Measurements from ENCODE around the gene MFSD6. TPM values are rescaled to one million over a fixed set of nuclear protein-coding genes. Genes with fewer than 3 reads are reported as not detected.

MFSD6 gene
- total RNA-seq, 4 donors from 2014 or later, result 81.2 to 157 (median 133) TPM

DNA sequence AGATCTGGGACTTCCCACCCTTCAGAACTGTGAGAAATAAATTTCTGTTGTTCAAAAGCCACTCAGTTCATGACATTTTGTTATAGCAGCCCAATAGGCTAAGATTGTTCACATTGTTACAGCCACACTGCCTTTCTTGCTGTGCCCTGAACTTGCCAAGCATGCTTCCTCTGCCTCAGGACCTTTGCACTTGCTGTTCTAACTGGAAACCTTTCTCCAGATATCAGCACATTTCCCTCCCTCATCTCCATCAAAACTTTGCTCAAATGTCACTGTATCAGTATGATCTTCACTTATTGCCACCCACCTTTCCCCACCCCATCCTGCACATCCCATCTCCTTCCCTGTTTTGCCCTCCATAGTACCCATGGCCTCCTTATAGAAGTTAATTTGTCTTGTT, 32.1 kb upstream of the MFSD6 start:
- intact Hi-C loops (cut with DNase I), result loop anchor here (10.0 kb wide), 1 partner anchor 299 kb away; no protein-coding TSS in a partner anchor
- no peak for DNase-seq
- no peaks in the 10 kb centered on the region for H3K9me3 ChIP-seq
- no peak overlapping the region for H3K4me3 ChIP-seq
- H3K4me1 ChIP-seq, result peaks cover 0 to 9% (median 0%) of the 10 kb centered on the region in 3 donors
- H3K27ac ChIP-seq, result no peak overlapping the region
- H3K36me3 ChIP-seq, result peaks cover 0 to 6% (median 0%) of the 10 kb centered on the region in 3 donors
- no peak for TF ChIP-seq POLR2A (IDR thresholded peaks at IDR 0.05)
- TF ChIP-seq, protein P1, sequence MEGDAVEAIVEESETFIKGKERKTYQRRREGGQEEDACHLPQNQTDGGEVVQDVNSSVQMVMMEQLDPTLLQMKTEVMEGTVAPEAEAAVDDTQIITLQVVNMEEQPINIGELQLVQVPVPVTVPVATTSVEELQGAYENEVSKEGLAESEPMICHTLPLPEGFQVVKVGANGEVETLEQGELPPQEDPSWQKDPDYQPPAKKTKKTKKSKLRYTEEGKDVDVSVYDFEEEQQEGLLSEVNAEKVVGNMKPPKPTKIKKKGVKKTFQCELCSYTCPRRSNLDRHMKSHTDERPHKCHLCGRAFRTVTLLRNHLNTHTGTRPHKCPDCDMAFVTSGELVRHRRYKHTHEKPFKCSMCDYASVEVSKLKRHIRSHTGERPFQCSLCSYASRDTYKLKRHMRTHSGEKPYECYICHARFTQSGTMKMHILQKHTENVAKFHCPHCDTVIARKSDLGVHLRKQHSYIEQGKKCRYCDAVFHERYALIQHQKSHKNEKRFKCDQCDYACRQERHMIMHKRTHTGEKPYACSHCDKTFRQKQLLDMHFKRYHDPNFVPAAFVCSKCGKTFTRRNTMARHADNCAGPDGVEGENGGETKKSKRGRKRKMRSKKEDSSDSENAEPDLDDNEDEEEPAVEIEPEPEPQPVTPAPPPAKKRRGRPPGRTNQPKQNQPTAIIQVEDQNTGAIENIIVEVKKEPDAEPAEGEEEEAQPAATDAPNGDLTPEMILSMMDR (IDR thresholded peaks at IDR 0.05), result no peak
- H3K27me3 ChIP-seq, result no peaks in the 10 kb centered on the region

DNA sequence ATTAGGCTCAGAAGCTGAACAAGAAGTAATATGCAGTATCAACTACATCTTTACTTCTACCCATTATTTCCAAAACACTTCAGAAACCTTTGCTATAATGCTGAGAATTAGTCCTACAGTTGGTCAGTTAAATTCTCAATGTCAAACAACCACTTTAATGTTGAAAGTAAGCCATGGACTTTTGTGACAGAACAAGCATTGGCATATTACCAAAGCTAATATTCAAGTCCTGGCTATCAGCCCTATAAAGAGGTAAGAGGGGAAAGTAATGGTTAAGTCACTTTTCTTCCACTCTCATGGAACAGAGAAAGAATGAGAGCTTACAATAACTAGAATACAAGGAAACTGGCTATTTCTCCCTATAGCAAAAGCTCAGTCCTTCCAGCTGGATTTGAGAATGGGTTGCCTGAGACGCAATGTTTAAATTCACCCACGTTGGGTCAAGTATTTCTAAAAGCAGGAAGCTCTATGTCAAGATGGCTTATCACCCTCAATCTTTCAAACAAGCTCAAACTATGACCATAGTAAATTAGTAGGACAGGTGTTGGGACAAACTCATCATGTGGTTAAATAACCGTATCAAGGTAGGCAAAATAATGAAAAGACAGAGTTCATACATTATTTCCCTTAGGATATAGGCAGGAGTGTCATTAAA, 31.4 kb upstream of the MFSD6 start:
- WGBS, 2 donors, result 81% methylated on average over 3 of the region's 3 CpGs
- no peak overlapping the region for H3K27ac ChIP-seq
- DNase-seq, result no peak
- no peaks in the 10 kb centered on the region for H3K36me3 ChIP-seq
- no peak for TF ChIP-seq POLR2A (IDR thresholded peaks at IDR 0.05)
- TF ChIP-seq, protein P1 (IDR thresholded peaks at IDR 0.05), result no peak
- H3K4me3 ChIP-seq, result no peak overlapping the region
- H3K27me3 ChIP-seq, result no peaks in the 10 kb centered on the region
- H3K9me3 ChIP-seq, result no peaks in the 10 kb centered on the region
- H3K4me1 ChIP-seq, result peaks cover 0 to 9% (median 0%) of the 10 kb centered on the region in 3 donors
- intact Hi-C loops (cut with DNase I), result loop anchor here (10.0 kb wide), 1 partner anchor 298 kb away; no protein-coding TSS in a partner anchor

GRCh38 chr2:190378880-190379237, 29.3 kb upstream of the MFSD6 start:
- peaks cover 0 to 4% (median 0%) of the 10 kb centered on the region in 3 donors for H3K4me1 ChIP-seq
- H3K4me3 ChIP-seq, result no peak overlapping the region
- DNase-seq, result no peak
- H3K27ac ChIP-seq, result no peak overlapping the region
- 82 to 92% methylated on average over 5 to 6 of the region's 6 CpGs for WGBS, 2 donors
- TF ChIP-seq, protein P1 (IDR thresholded peaks at IDR 0.05), result no peak
- TF ChIP-seq POLR2A (IDR thresholded peaks at IDR 0.05), result no peak
- H3K36me3 ChIP-seq, result no peaks in the 10 kb centered on the region
- no peaks in the 10 kb centered on the region for H3K27me3 ChIP-seq
- no peaks in the 10 kb centered on the region for H3K9me3 ChIP-seq
- intact Hi-C loops (cut with DNase I), result loop anchor here (10.0 kb wide), 1 partner anchor 296 kb away; no protein-coding TSS in a partner anchor

DNA sequence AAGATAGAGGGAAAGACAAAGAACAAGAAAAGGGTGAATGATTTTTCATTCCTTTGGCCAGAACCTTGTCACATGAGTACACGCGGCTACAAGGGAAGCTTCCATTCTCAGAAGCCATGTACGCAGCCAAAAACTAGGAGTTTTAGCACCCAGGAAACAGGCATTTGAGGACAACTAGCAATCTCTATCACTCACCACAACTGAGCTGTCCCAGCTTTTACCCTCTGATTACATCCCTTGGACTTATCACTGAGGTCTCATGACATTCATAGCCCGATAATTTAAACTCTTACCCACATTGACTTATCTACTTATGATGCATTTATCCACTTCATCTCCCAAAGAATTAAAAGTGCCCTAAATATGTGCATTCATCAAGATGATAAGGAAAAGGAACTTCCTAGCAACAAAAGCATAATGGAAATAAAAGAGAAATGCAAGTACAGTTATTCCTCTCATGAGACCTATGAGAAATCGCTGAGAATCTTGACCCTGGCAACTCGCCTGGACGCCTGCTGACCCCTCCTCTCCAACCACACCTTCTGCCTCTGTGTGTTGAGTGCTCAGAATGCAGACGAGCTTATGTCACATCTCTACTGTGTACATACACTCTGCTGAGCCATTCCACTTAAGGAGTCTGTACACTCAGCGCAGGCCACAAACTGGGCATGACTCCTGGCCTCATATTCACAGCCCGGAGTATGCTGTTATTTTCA, 28.7 kb upstream of the MFSD6 start:
- WGBS, 2 donors, result 69 to 70% methylated on average over 10 of the region's 10 CpGs
- TF ChIP-seq, protein P1 (IDR thresholded peaks at IDR 0.05), result no peak
- no peak for TF ChIP-seq POLR2A (IDR thresholded peaks at IDR 0.05)
- H3K27ac ChIP-seq, result no peak overlapping the region
- no peaks in the 10 kb centered on the region for H3K27me3 ChIP-seq
- H3K36me3 ChIP-seq, result no peaks in the 10 kb centered on the region
- H3K4me1 ChIP-seq, result peaks cover 0 to 4% (median 0%) of the 10 kb centered on the region in 3 donors
- DNase-seq, result no peak
- H3K4me3 ChIP-seq, result no peak overlapping the region
- intact Hi-C loops (cut with DNase I), result loop anchor here (10.0 kb wide), 1 partner anchor 295 kb away; no protein-coding TSS in a partner anchor
- H3K9me3 ChIP-seq, result no peaks in the 10 kb centered on the region

DNA sequence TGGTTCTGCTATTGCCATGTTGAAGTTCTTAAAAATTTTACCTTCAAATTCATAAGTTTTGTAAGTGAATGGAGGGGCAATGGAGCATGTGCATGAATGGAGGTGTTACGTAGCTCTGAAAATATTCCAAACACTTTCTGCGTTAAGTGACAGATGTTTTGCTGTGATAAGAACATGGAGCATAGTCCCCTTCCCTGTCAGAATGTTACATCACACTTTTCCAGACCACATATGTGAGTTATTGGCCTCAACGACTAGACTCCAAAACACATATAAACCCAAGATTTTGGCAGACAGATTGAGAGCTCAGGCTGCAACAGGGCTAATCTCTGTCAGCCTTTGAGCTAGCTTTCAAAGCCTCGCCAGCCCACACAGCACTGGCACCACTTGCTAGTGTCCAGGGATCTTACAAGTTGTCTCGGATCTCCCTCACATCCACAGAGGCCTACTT, 27.2 kb upstream of the MFSD6 start:
- no peaks in the 10 kb centered on the region for H3K27me3 ChIP-seq
- H3K4me3 ChIP-seq, result no peak overlapping the region
- H3K9me3 ChIP-seq, result no peaks in the 10 kb centered on the region
- intact Hi-C loops (cut with DNase I), result no loop called here
- H3K4me1 ChIP-seq, result peaks cover 0 to 4% (median 0%) of the 10 kb centered on the region in 3 donors
- no peak overlapping the region for H3K27ac ChIP-seq
- WGBS, 2 donors, result 72 to 78% methylated on average over 5 of the region's 5 CpGs
- TF ChIP-seq, protein P1 (IDR thresholded peaks at IDR 0.05), result no peak
- no peak for TF ChIP-seq POLR2A (IDR thresholded peaks at IDR 0.05)
- DNase-seq, result no peak
- no peaks in the 10 kb centered on the region for H3K36me3 ChIP-seq

All from esophagus squamous epithelium (tissue), 5 donors.